ENCODE data around the gene HBP1.
"Not testable (repeated sequence)": the region's sequence is repeated elsewhere in the genome, so short reads cannot be mapped to it uniquely, and the experiment has no call there.

The HBP1 gene

GRCh38 chr7:107185716-107186115 lies 16.9 kb downstream of the HBP1 start:
- DNase-seq (ENCODE audit: low spot score), result no peak

DNA sequence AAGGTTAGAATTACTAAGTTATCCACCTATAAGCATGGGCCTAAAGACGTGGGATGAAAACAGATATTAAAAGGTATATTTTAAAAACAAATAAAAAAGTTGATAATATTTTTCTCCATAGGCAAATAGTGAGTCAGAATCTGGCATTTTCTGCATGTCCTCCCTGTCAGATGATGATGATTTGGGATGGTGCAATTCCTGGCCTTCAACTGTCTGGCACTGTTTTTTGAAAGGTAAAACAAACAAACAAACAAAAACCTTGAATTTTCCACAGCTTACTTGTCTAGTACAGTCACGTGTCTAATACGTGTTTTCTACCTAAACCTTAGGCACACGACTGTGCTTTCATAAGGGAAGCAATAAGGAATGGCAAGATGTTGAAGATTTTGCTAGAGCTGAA lies 17.4 kb downstream of the HBP1 start:
- no peak for DNase-seq (ENCODE audit: low spot score)

GRCh38 chr7:107187774-107188173 lies 19.0 kb downstream of the HBP1 start:
- no peak for DNase-seq (ENCODE audit: low spot score)

DNA sequence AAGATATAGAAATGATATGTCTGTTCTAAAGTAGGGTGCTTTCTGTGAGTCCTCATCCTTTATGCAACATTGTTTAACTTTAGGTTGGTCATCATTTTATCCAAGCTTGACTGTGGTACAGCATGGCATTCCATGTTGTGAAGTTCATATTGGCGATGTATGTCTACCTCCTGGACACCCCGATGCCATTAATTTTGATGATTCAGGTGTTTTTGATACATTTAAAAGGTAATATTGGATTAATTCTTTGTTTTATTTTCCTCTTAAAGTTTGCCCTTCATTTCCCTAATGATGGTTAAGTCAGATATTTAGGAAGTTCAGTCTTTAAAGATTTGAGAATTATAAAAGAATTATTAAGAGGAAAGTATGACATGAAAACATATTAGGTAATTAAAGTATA lies 21.3 kb downstream of the HBP1 start:
- DNase-seq (ENCODE audit: low spot score), result no peak

DNA sequence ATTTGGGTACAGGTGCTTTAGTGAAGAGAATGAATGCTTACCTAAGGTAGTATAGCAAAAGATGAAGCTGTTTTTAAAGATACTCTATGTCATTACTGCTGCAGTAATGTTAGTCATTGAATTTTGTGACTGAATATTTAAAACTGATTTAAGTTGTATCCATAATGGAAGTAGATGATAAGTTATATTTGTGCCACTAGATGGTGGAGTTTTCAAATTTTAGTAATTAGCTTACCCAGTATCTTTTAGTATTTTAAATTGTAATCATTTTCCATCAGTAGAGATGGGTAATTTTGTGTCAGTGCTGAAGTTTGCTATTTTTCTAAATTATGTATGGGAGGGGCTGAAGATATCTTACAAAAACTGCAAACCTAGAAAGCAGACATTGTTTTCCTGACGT lies 25.2 kb downstream of the HBP1 start:
- no peak for DNase-seq (ENCODE audit: low spot score)

- DNase-seq (ENCODE audit: low spot score), result no peak
Observed at GRCh38 chr7:107196834-107197610, 28.2 kb downstream of the HBP1 start.

DNA sequence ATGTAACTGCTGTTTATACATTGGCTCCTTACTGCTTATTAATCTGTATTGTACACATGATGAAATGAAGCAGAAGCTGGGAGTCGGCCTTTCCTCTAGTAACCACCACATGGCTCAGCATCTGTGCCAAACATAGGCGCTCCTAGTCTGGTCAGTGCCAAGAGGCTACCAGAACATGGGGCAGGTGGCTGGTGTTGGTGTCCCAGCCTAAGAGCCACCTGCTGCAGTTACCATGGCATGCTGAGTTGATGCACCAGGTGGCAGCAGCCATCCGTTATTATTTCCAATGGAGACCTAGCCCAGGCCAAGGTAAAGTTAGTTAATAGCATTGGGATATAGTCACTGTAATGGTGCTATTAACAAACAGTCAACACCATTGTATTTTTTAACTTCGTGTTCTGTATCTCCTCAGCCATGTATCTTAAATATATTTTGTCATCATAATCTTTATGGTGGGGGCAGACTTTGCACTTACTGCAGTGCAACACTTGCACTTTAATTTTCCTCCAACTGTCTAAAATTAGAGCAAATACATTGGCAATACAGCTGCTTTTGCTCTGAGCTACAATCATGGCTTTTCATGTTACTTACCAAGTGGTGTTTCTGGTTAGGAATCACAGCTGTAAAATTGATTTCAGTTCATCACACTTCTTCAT lies 33.1 kb downstream of the HBP1 start:
- DNase-seq (ENCODE audit: low spot score), result peak; percentile 23

- DNase-seq (ENCODE audit: low spot score), result no peak
Observed at GRCh38 chr7:107203607-107204006, 34.8 kb downstream of the HBP1 start.

GRCh38 chr7:107206136-107206535 lies 37.3 kb downstream of the HBP1 start:
- no peak for DNase-seq (ENCODE audit: low spot score)

DNA sequence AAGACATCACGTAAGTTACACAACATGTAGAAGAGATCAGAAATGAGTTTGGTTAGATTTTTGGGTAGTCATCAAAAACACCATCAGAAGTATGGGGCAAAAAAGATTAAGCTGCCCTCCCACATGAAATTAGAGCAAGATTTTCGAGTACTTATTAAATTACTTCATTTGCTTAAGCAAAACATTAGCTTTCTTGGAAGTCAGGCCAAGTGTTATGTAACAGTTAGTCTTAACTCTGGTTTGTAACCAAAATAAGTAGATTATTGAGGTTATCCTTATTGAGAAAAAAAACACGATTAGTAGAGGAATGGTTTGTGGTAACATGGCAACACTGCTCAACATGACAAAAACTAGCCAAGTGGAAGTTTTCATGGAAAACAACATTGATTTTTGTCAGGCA lies 37.9 kb downstream of the HBP1 start:
- DNase-seq (ENCODE audit: low spot score), result no peak

GRCh38 chr7:107207459-107207858 lies 38.7 kb downstream of the HBP1 start:
- DNase-seq (ENCODE audit: low spot score), result no peak

DNA sequence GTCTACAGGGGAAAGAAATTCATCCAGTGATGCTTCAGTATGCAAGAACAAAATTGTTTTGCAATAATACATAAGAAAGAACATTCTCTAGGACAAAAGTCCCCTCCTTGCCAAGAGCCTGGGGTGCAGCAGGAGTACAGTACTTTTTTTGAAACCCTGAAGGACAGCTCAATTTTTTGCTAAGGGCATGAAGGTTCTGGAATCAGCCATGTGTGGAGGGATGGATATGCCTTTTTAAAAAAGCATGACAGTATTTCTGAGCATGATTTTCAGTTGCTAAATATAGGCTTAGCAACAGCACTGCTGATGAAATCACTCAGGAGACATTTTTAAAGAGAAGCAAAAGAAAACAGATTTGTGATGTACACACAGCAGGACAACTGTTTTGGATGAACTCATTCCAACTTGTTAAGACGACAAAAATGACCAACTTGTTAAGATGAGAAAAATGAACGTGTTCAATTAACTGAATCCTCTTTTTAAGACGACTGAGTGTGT lies 39.3 kb downstream of the HBP1 start:
- DNase-seq (ENCODE audit: low spot score), result no peak

DNA sequence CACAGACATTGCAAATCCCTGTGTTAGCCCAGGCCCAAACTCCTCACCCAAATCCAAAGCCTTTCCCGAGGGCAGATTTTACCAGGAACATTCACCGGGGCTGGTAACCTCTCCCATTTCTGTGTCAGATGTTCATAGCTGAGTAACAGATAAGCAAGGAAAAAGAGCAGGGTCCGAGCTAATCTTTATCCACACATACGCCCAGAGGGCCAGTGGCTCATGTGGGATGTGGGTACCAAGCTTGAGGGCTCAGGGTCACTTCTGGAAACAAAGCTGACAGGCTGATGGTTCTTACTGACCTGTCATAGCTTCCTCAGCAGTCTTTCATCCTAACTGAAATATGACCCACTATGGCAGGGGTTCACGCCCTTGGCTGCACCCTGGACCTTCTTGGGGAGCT lies 39.8 kb downstream of the HBP1 start:
- DNase-seq (ENCODE audit: low spot score), result no peak

DNA sequence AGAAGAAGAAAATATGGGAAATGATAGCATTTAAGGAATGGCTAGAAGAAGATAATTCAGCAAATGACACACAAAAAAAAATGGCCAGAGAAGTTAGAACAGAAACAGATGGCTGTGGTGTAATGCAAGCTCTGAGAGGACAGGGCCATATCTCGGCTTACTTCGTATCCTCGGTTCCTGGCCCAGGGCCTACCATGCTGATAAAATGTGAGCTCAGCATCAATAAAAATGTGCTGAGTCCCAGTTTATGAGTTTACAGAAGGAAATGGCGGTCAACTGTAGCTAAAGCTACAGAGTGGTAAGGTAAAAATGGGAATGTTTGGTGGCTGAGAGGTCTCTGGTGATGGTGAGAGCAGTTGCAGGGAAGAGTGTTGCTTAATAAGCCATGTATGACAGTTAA lies 40.8 kb downstream of the HBP1 start:
- no peak for DNase-seq (ENCODE audit: low spot score)

- no peak for DNase-seq (ENCODE audit: low spot score)
Observed at GRCh38 chr7:107210400-107210799, 41.6 kb downstream of the HBP1 start.

DNA sequence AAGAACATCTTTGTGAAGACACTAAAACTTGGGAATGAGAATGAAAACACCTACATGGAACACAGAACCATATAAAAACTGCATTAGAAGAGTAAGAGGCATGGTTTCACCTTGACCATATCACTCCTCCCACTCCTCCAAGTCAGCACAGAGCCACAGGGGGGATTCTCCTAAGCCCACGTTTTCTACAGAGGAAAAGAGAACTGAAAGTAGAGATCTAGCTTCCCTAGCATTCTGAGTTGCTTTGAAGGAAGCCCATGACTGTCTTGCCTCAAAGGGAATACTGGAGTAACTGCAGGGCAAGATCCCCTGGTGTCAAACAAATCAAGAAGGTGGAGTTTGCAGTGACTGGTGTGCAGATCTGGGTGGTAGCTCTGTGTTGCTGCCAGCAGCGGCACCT lies 43.9 kb downstream of the HBP1 start:
- no peak for DNase-seq (ENCODE audit: low spot score)

DNA sequence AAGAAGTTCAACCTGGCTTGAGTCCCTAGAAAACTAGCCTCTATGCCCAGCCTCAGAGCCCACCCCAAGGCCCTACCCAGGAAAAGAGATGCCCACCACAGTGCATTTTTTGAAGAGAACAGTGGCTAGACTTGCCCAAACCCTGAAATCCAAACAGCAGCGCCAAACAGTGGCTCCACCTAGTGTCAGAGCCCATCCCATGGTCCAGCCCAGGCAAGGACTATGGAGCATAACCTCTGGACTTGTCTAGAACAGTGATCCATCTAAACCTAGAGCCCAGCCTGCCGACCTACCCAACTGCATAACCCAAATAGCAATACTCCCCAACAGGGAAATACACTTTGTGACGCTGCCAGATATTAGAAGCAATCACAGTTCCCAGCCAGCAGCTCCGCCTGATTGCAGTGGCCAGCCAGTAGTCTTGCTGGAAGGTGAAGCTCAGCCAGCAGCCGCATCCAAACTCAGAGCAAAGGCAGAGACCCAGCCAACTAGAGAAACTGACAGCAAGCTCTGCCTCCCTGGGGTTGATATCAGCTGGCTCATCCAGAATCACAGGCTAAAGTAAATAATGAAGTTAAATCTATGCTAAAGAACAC lies 44.5 kb downstream of the HBP1 start:
- DNase-seq (ENCODE audit: low spot score), result no peak

DNA sequence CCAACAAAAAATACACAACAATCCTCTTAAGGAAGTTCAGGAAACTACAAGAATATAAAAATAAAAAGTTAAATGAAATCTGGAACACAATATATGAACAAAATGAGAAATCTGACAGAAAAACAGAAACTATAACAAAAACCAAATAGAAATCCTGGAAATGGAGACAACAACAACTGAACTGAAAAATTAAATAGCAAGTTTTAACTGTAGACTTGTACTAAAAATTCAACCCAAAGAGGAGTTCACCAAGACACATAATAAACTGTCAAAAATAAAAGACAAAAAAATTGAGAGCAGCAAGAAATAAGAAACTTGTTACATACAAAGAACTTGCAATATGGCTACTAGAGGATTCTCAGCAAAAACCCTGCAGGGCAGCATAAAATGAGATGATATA lies 45.1 kb downstream of the HBP1 start:
- DNase-seq (ENCODE audit: low spot score), result no peak

DNA sequence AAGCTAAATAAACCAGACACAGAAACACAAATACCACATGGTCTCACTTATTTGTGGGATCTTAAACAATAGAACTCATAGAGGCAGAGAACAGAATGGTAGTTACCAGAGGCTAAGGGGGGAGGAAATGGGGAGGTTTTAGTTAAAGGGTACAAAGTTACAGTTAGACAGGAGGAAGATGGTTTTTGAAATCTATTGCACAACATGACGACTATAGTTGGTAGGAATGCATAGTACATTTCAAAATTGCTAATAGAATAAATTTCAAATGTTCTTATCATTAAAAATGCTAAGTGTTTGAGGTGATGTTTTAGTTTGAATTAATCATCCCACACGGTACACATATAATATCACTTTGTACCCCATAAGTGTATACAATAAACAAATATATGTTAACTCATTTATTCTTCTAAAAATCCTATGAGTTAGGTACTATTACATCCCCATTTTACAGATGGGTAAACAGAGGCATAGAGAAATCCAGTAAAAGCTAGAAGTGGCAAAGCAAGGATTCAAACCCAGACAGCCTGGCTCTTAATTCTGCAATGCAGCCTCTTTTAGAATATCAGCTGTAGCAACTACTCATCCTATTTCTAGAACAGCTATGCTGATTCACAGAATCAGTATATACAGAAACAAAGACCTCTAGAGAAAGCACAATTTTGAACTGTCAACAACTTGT lies 50.9 kb downstream of the HBP1 start:
- no peak for DNase-seq (ENCODE audit: low spot score)

DNA sequence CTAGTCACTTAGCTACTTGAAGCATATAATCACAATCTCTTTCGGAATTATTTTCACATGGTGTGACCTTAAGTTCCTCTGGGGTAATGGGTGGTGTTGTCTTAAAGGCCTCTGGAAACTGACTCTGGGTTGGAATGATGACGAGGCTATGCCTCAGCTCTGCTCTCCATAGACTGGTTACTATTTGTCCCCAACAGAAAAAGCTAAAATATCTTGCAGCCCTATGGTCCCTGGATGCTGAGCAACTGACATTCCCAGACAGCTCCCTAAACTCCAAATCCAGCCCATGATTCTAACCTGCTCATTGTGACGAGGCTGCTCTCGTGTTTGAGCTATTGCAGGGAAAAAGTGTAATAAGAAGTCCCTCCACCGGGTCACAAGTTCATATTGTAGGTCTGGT lies 51.6 kb downstream of the HBP1 start:
- no peak for DNase-seq (ENCODE audit: low spot score)

DNA sequence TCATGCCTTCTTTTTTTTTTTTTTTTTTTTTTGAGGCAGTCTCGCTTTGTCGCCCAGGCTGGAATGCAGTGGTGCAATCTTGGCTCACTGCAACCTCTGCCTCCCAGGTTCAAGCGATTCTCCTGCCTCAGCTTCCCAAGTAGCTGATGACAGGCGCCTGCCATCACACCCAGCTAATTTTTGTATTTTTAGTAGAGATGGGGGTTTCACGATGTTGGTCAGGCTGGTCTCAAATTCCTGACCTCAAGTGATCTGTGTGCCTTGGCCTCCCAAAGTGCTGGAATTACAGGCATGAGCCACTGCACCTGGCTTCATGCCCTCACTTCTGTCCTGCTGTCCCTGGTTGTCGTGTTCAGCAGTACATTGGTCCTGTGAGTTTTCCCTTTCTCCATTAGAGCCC lies 52.0 kb downstream of the HBP1 start:
- not testable (repeated sequence) for DNase-seq (ENCODE audit: low spot score)

Measured in SK-N-DZ (cell line).